Omental fat pad (tissue), 4 donors: ENCODE measurements around the gene NFIB. TPM values are rescaled to one million over a fixed set of nuclear protein-coding genes. Genes with fewer than 3 reads are reported as not detected.

Source experiments
- ATAC-seq: fragments of 150-250 bp; one replicate; pipeline ENCODE4 v1.9.1; 2016; ENCODE audit warnings: mild to moderate bottlenecking, moderate library complexity; ENCODE audit not compliant: low FRiP score
- DNase-seq: peaks from one replicate; pipeline ENCODE4 v3.0.0-alpha.2; 2019; ENCODE audit warnings: low spot score
- total RNA-seq, 4 donors: library from RNA; depleted of rRNA; stranded (reverse); fragments of >200 nt; gene quantifications; one replicate each; pipeline ENCODE4 v1.1.0, GENCODE V29; 2016
- TF ChIP-seq, protein P1 (sequence below), 3 donors: fragments of 450-650 bp; IDR thresholded peaks; one replicate each; pipeline ENCODE4 v1.5.1; 2016 to 2017; ENCODE audit warnings: antibody characterized with exemption in 3 of 3, mild to moderate bottlenecking in 3 of 3, moderate library complexity in 2 of 3

Gene NFIB
- total RNA-seq, 4 donors from 2014 or later: 55.1 to 265 (median 106) TPM

GRCh38 chr9:14127656-14128055 lies 186.3 kb downstream of the NFIB start:
- DNase-seq (no peak), ATAC-seq (no peak)
- TF ChIP-seq, protein P1, sequence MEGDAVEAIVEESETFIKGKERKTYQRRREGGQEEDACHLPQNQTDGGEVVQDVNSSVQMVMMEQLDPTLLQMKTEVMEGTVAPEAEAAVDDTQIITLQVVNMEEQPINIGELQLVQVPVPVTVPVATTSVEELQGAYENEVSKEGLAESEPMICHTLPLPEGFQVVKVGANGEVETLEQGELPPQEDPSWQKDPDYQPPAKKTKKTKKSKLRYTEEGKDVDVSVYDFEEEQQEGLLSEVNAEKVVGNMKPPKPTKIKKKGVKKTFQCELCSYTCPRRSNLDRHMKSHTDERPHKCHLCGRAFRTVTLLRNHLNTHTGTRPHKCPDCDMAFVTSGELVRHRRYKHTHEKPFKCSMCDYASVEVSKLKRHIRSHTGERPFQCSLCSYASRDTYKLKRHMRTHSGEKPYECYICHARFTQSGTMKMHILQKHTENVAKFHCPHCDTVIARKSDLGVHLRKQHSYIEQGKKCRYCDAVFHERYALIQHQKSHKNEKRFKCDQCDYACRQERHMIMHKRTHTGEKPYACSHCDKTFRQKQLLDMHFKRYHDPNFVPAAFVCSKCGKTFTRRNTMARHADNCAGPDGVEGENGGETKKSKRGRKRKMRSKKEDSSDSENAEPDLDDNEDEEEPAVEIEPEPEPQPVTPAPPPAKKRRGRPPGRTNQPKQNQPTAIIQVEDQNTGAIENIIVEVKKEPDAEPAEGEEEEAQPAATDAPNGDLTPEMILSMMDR (IDR thresholded peaks at IDR 0.05): no peak

DNA sequence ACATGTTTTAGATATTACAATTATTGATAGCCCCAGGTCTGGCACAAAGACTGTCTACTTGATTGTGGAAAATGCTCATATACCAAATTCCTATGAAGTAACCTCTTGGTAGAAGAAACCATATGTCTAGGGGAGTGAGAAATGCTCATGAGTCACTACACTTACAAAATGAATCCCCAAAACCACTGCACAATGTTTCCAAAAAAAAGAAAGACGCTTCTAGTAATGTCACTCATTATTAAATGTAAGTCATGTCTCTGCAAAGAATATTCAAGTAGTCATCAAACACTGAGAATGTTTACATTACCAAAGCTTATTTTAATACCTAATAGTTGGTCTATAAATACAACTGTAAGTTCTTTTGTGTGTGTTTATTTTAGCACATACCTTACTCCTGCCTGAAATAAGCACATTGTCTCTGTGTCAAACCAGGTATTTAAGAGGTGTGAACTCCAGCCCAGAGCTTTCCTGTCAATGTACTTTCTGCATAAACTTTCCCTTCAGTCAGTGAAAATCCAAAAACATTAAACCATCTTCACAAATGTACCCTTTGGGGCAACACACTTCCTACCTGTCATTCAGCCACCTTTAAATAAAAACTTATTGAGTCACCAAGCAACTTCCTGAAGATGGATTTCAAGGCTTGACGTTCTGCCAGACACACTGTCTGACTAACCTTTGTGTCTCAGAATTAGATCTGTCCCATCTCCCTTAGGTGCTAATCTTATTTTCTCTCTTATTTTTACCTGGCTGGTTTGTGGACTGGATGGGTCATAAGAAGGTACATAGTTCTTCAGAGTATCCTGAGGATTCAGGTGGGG lies 194.0 kb downstream of the NFIB start:
- TF ChIP-seq, protein P1 (IDR thresholded peaks at IDR 0.05): no peak
- ATAC-seq: no peak

GRCh38 chr9:14112226-14112625 lies 201.7 kb downstream of the NFIB start:
- DNase-seq (no peak), ATAC-seq (no peak)
- TF ChIP-seq, protein P1 (IDR thresholded peaks at IDR 0.05): no peak

More for the DNA sequence above, 194.0 kb downstream of the NFIB start:
- DNase-seq: no peak

DNA sequence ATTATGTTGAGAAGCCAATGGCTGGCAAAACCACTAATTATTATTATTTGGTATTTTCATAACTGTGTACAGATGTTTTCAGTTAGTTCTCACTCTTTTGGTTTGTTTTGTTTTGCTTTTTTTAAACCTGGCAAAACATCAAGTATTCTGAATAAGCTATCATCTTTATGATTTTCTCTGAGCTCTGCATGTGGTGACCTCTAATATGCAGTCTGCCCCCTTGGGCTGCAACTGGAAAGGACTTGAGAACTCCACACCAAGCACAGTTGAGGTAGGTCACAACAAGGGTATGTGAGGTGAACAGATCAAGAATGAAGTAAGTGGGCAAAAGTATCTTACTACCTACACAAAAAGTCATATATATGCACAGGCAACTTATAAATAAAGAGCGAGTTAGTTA lies 202.2 kb downstream of the NFIB start:
- no peak for ATAC-seq
- TF ChIP-seq, protein P1 (IDR thresholded peaks at IDR 0.05): no peak
- DNase-seq: no peak

DNA sequence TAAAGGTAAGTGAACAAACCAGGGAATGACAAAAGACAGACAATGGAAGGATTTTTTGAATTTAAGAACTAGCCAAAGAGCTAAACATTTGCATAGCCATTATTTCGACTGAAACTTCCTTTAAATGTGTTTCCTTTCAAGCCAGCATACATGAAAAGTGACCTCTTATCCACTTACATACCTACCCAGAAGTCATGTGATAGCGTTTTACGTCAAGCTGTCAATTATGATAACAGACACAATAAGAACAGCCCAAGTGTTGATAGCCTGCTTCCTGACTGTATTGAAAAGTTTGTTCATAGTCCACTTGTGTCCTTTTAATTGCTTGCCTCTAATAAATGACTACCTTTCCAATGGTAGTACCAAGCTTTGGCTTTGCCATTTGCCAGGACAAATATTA lies 206.0 kb downstream of the NFIB start:
- DNase-seq (no peak), ATAC-seq (no peak)
- TF ChIP-seq, protein P1 (IDR thresholded peaks at IDR 0.05): no peak

DNA sequence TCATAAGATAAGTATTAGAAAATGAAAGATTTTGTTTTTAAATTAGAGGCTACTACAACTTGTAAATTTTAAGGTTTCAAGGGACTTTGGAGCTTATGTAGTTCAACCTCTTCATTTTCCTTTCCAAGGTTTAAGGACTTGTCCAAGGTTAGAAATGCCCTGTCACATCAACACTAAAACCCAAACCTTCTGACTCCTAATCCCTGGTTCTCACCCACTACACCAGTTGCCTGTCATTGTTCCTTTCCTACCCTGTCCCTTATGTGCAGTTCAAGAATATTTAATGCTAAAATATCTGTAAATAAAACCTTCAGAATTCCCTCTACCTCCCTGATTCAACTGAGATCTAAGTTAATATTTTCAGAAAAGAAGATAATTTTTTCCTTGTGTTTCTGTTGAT lies 206.4 kb downstream of the NFIB start:
- TF ChIP-seq, protein P1 (IDR thresholded peaks at IDR 0.05): no peak
- ATAC-seq (no peak), DNase-seq (no peak)

GRCh38 chr9:14106699-14107098 lies 207.2 kb downstream of the NFIB start:
- no peak for DNase-seq
- TF ChIP-seq, protein P1 (IDR thresholded peaks at IDR 0.05): no peak
- ATAC-seq: no peak
